GM21528 (cell line): Measurements from ENCODE around the gene OSMR.

Source experiments
- ATAC-seq: cut with Tn5 transposase; IDR thresholded peaks from one replicate; pipeline ENCODE4 v1.9.1; 2021; ENCODE audit warnings: mild to moderate bottlenecking, moderate library complexity; ENCODE audit not compliant: unreplicated experiment, low FRiP score

OSMR gene

DNA sequence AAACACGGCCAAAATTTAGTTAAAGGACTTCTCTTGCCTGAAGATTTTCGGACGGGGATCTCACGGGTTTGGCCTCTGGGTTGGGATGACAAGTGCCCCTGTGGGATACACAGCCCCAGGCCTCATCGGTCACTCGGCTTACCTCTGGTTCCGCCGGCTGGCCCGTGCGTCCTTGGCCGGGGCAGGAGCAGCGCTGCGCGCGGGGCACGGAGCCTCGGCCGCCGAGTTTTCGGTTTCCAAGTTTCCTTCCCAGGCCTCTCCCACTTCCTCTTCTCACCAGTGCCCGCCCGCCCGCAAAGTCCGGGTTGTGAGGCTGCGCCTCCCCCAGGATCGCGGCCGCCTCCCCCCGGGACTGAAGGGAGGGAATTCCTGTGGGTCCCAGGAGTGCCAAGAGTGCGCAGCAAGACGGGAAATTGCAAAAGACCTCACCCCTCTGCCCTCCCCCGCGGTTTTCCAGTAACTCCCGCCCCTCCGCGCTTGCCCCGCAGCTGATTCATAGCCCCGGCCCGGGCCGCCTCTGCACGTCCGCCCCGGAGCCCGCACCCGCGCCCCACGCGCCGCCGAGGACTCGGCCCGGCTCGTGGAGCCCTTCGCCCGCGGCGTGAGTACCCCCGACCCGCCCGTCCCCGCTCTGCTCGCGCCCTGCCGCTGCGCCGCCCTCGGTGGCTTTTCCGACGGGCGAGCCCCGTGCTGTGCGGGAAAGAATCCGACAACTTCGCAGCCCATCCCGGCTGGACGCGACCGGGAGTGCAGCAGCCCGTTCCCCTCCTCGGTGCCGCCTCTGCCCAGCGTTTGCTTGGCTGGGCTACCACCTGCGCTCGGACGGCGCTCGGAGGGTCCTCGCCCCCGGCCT is at the start of gene OSMR:
TSS of gene OSMR (plus strand) at position 487 of the 853 bp plus-strand sequence. CDS start 23,033 bp downstream, outside the sequence.
- no peak for ATAC-seq

DNA sequence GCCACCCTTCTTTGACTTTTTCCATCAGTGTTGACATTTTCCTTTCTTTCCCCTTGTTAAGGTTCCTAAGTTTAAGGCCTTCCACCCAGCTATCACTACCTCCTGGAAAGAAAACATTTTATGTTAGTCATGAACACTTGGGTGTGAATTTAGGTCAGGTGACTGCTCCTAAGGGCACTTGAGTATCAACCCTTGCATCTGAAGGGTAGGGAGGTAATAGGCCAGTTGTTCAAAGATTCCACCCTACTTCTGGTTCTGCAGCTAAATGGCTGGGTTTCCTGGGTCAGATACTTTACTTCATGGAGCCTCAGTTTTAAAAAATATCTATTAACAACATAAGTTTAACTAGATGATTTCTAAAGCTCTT is 49.1 kb upstream of the OSMR start:
- ATAC-seq: no peak

DNA sequence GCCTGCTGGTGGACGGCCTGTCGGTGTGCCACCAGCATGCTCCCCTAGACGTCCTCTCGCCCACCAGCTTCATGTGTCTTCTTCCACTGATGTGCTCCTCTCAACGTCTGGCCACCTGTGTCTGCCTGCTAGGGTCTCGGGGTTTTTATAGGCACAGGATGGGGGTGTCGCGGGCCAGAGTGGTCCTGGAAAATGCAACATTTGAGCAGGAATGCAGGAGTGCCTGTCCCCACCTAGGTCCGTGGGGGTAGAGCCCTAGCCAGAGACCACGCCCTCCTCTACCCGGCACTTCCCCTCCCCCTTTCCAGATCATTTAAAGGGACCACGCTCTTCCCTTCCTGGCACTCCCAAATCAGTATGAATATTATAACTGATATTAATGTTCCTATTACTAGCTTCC is 48.0 kb upstream of the OSMR start:
- ATAC-seq: no peak

DNA sequence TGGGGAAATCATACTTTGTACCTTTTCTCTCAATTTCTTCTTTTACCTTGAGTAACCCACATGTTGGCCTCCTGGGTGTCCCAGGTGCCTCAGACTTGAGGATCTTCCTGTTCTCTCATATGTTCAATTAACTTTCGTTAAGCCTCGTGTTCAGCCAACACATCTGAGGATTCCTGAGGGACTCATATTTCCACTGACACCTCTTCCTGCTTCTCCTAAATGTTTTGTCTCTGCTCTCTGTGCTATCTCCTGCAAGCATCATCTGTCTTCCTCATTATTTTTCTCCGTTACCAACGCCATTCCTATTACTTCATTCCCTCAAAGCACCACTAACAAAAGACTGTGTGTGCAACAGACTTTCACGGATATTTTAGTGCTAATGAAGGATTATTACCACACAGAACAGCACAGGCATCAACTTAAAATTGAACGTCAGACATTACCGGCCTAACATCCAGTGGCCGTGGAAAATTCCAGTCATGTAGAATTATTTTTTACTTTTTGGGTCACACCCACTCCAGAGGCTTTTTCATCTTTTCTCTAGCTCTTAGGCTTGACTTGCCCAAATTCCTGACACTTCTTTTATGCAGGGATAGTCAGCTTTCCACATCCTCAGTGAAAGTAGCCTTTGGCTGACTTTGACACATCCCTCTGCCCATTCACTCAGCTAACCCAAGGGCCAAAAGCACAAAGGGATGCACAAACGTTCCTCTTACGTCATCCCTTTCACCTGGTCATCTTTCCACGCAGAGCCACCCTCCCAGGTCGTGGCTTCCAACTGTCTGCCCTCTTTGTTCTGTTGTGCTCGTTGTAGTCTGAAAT is 46.0 kb upstream of the OSMR start:
- no peak for ATAC-seq

DNA sequence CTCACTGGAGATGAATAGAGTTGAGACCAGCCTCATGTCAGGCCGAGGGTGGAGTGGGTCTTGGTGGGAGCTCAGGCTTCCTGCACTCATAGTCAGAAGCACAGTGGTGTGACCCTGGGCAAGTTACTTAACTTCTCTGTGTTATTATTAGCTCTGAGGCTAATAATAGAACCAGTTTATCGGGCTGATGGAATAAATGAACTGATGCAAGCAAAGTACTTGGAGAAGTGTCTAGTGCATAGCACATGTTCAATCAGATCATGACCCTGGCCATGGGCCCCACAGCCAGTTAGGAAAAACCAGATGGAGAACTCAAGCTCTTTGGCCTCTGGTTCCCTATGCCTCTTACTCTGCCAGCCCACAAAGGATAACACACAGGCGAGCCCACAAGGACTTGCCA is 45.3 kb upstream of the OSMR start:
- ATAC-seq: no peak

DNA sequence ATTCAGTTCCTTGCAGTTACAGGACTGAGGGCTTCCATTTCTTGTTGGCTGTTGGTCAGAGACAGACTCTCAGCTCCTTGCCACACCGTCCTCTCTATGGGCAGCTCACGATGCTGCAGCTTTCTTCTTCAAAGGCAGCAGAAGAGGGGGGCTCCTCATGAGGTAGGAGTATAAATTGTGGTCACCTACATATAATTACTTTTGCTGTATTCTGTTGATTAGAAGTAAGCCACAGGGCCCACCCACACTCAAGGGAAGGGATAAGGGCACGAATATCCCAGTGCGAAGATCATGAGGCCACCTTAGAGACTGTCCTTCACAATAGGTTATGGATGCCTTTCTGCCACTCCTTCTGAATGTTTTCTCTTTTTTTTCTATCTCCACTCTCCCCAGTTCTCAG is 43.7 kb upstream of the OSMR start:
- no peak for ATAC-seq

DNA sequence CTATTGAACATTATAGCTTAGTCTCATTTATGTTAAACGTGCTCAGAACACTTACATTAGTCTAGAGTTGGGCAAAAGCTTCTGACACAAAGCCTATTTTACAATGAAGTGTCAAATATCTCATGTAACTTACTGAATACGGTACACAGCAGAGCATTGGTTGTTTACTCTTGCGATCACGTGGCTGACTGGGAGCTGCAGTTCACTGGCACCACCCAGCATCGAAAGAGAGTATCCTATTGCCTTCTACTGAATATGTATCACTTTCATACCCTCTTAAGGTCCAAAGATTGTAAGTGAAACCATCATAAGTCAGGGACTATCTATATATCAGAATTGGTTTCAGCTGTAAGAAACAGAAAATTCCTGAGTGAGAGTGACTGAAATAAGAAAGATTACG is 42.6 kb upstream of the OSMR start:
- no peak for ATAC-seq

DNA sequence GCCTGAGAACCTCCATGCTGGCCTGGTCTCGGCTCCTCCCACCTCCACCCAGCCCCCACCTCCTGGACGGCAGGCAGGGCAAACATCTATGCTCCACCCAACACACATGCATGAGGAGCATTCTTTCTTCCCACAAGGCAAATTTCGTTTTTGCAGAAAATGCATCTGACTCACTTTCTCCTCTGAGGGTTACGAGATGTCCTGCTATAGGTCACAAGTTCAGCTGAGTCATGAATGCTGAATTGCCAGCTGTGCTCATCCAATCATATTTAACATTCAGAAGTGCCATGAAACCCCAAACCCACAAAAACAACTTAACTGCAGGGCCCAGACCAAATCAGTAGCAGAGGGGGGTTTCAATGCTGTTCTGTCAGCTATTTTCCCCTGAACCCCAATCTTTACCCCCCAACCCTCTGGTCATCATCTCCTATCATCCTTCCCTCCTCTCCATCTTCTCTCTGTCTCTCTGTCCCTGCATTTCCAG is 39.0 kb upstream of the OSMR start:
- ATAC-seq: no peak

DNA sequence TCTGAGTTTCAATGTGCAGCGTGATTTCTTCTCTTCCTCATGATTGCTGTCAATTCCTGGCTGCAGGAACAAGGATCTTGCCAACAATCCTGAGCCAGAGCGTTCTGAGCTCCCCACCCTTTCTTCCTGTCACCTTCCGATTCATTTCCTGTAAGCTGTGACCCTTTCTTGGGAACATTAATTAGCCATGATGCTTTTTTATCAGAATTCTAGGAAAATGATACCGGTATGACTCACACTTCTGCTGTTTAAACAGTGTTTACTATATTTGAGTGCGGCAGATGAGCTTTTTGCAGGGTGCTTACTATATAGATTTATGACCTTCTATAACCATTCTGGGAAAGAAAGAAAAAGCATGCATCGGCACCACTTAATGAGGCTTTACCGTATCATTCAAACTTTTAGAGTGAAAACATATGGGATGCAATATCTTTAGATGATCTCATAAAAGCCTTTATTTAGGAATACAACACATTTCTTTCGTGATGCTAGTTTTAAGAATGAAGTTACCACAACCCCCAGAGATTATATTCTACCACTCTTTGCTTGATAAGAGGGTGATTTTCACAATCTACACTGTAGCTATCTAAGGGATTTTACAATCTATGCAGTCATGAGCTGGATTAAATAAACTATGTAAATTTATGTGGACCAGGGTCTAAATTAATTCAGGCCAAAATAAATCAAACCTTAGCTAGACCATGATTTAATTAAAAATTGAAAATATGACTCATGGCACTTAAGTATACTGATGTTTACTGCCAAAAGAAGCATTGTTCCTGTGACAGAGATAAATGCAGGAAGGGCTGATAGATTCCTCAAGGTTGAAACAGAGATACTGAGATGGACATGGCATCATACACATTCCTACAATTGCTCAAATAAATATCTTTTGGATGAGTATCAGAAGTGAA is 38.0 kb upstream of the OSMR start:
- ATAC-seq: no peak

DNA sequence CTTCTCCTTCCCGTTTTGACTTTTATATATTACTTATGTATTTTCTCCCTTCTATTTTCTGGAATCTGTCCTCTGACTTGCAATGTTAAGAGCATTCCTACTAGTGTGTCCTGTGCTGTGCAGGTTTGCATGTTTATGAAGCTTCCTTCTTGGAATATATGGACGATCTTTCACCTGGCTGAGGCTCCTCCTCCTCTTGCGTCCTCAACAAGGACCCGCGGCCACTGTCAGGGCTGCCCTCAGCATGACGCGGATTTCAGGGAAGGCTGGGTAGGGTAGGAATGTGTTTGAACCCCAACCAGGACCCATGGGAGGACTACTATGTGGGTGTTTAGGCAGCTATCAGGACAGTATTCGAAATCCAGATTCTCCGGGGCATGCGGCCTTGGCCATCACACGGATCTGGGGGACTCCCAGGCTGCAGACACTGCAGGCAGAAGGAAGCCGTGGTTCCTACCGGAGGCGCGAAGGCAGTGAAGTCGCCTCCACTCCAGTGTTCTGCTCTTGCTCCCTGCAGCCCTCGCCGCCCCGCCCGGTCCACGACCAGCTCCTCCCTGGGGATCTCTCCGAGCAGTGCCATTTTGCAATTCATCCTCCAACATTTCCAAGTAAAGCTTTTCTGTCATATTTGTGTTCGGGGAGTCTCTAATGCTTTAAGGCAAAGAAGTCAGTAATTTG is 37.0 kb upstream of the OSMR start:
- ATAC-seq: no peak

DNA sequence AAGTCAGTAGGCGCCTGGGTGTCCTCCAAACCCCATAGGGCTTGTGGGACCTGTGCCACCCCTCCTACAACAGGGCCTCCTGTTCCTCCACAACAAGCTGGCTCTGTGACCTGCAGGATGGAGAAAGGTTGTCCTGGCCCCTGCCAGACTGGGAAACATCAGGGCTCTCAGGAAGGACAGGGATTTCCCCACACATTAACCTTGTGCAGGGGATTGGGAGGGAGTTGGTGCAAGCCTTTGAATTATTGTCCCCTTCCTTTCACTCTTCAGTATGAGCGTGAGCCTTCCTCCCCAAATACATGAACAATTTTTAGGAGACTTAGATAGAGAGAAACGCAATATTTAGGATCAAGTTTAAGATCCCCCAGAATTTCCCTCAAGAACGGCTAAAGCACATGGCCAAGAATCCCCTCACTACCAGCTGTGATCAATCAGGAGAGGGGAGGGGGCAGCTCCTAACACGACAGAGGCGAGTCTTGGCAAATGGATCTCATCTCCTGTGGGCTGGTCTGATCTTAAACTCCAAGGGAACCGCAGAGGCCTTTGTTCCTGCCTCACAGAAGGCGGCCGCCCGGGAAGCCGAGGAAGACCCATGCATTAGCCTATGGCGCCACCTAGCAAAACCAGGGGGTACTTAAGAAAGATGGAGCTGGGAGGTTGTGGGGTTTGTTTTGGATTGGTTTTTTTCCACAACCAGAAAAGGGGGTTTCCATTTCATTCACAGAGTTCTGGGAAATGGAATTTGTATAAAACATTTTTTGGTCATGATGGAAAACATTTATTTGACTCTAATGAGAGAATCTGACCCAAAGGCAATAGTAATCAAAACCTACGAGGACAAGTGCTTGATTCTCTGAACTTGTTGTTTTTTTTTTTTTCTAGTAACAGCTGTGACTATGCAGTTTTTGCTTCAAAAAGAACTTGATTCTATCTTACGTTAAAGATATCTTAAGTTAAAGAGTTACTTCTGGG is 36.1 kb upstream of the OSMR start:
- no peak for ATAC-seq

DNA sequence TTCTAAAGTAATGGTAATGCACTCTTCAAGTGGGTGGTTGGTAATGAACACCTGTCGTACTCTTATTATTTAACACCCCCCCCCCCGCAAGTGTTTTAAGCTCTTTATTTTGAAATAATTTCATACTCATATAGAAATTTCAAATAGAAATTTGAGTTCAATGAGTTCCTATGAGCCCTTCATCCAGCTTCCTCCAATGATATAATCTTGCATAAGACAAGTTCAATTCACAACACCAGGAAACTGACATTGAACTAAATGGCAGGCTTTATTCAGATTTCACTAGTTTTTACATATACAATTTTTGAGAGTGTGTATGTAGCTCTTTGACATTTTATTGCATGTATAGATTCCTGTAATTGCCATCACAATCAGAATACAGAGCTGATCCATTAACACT is 30.9 kb upstream of the OSMR start:
- ATAC-seq: no peak

DNA sequence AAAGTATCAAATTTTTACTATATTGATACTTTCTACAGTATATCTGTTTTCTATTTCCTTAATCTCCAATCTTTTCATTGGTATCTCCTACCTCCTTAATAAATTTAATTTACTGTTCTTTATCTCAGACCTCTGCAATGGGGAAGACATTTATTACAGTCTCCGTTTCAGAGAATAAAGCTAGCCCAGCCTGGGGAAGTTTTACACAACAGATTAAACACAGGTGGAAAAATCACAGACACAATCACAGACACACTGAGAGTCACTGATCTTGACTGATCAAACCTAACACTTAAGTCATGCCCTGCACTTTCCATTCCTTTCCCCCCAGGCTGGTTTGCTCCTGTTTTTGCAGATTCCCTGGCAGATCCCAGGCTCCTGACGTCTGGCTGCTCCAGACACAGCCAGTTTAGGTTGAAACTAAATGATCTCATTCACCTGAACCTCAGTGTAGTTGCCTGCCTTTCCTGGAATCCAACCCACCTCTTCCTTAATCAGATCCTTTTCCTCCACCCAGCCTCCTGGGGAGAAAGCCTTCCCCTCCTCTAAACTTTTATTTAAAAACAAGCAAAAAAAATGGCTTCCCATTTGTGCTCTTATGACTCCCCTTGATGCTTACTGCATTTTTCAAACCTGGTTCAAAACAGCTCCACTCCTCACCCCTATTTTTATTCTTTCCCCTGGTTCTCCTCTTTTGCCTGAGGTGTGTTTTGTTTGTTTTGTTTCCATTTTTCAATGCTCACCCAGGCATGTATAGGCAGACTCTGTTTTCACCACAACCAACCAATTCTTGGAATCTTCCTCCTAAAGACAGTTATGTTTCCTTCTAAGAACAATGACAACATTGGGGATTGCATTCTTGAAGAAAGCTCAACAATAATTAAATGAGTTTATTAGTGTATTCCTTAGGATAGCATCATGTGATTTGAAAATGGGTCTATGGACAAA is 29.5 kb upstream of the OSMR start:
- ATAC-seq: no peak

DNA sequence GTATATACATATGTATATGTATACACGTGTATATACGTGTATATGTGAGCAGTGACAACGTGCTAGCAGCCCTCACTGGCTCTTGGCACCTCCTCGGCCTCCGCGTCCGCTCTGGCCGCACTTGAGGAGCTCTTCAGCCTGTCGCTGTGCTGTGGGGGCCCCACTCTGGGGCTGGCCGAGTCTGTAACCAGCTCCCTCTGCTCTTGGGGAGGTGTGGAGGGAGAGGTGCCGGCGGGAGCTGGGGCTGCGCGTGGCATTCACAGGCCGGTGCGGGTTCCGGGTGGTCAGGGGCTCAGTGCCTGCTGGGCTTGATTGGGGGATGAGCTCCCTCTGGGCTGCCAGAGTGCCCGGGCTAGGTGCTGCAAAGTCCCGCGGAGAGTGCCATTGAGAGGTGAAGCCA is 24.1 kb upstream of the OSMR start:
- ATAC-seq: no peak

DNA sequence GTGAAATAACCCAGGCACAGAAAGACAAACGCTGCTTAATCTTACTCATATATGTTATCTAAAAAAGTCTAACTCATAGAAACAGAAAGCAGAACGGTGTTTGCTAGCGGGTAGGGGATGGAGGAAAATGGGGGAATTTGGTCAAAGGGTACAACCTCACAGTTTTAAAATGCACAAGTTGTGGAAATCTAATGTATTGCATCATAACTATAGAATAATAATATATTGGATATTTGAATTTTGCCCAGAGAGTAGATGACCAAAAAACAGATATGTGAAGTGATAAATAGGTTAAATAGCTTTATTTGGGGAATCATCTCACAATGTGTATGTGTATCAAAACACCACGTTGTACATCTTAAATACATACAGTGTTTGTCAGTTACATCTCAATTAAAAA is 22.3 kb upstream of the OSMR start:
- ATAC-seq: no peak

DNA sequence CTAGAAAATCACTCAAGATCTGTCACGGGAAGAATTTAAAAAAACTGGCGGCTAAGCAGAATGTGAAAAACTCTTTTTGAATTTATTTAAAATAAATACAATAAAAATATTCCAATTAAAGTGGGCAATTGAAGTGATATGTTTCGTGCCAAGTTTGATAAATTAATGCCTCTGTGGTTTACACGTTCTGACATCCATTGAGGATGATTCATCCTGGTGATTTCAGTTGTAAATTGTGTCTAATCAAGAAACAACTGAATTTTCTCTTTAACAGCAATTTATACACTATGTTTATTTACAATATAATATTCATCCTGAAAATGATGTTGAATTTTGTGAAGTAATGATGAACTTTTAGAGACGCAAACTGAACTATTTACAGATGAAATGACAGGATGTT is 21.0 kb upstream of the OSMR start:
- ATAC-seq: no peak

DNA sequence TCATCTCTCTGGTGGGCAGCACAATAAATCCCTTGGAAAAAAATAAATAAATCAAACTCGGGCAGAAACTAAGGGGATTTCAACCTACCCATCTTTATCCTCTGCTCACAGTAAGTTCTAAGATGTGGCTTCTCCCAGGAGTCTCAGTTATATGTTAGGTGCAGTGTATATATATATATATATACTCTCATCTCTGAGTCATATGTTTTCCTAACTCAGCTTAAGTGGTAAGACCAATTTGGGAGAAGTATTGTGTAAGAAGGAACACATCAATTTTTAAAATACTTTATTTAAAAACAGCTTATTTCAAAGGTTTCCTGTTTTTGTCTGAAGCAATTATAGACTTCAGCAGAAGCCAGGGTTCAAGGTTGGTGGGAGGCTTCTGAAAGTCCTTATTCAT is 20.3 kb upstream of the OSMR start:
- no peak for ATAC-seq

DNA sequence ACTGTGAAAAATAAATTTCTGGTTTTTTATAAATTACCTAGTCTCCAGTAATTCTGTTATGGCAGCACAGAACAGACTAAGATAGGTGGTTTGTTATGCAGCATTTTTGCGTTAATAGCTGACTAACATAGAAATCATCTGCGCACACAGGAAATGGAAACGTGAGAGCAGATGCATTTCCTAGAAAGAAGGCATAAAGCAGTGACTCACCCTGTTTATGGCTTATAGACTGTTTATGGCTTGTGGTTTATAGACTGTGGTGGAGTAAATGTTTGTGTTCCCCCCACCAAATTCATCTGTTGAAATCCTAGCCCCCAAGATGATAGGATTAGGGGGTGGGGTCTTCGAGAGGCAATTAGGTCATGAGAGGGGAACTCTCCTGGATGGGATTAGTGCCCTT is 18.3 kb upstream of the OSMR start:
- ATAC-seq: no peak
